Omental fat pad (tissue), 4 donors: ENCODE measurements around the gene HSPA9. TPM values are rescaled to one million over a fixed set of nuclear protein-coding genes. Genes with fewer than 3 reads are reported as not detected.

Experiments
- ATAC-seq: fragments of 150-250 bp; one replicate; pipeline ENCODE4 v1.9.1; 2016; ENCODE audit warnings: mild to moderate bottlenecking, moderate library complexity; ENCODE audit not compliant: low FRiP score
- DNase-seq: peaks from one replicate; pipeline ENCODE4 v3.0.0-alpha.2; 2019; ENCODE audit warnings: low spot score
- total RNA-seq, 4 donors: library from RNA; depleted of rRNA; stranded (reverse); fragments of >200 nt; gene quantifications; one replicate each; pipeline ENCODE4 v1.1.0, GENCODE V29; 2016
- TF ChIP-seq, protein P1 (sequence below), 3 donors: fragments of 450-650 bp; IDR thresholded peaks; one replicate each; pipeline ENCODE4 v1.5.1; 2016 to 2017; ENCODE audit warnings: antibody characterized with exemption in 3 of 3, mild to moderate bottlenecking in 3 of 3, moderate library complexity in 2 of 3

Gene HSPA9
- total RNA-seq, 4 donors from 2014 or later = 212 to 482 (median 318) TPM

DNA sequence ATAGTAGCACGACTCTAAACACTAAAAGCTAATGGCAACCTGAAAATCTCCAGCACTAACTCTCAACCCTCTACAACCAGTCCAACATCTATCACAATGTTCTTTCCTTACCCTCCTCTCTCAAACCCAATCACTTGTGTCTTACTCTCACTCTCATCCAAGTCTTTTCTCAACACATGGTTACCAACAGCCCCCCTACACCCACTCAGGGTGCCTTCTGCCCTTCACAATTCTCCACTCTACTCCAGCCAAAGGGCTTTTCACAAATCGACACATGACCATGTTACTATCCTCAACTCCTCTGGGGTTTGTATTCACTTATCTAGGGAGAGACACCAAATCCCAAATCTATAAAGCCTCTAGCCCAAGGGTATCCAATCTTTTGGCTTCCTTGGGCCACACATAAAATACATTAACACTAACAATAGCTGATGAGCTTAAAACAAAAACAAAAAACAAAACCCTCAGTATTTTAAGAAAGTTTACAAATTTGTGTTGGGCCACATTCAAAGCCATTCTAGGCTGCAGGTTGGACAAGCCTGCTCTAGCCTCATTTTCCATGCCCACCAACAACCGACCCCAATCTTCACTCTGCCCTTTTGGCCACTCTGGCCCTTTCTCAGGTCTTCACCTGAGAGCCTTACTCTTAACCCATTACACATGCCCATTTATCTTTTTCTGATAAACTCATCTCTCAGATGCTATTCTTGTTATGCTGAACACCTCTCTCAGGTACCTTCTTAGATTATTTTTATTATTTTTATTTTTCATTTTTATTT, 11.7 kb downstream of the HSPA9 start:
- ATAC-seq (no peak), DNase-seq (no peak)
- TF ChIP-seq, protein P1, sequence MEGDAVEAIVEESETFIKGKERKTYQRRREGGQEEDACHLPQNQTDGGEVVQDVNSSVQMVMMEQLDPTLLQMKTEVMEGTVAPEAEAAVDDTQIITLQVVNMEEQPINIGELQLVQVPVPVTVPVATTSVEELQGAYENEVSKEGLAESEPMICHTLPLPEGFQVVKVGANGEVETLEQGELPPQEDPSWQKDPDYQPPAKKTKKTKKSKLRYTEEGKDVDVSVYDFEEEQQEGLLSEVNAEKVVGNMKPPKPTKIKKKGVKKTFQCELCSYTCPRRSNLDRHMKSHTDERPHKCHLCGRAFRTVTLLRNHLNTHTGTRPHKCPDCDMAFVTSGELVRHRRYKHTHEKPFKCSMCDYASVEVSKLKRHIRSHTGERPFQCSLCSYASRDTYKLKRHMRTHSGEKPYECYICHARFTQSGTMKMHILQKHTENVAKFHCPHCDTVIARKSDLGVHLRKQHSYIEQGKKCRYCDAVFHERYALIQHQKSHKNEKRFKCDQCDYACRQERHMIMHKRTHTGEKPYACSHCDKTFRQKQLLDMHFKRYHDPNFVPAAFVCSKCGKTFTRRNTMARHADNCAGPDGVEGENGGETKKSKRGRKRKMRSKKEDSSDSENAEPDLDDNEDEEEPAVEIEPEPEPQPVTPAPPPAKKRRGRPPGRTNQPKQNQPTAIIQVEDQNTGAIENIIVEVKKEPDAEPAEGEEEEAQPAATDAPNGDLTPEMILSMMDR (IDR thresholded peaks at IDR 0.05) = no peak

DNA sequence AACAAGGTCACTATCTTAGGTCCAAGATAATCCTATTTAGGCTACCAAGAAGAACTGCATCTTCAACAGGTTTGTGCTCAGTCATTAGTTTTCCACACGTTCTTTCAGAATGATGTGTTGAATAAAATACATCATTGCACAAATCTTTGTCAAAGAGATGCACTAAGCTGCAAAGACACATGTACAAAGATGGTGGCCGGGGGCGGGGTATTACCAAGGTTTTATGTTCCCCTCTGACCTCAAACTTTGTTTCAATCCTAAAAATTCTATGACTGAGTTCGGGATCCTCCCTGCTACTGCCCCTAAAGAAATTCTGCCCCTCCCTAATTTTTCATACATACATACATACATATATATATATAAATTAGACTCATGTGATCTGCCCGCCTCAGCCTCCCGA, 14.2 kb downstream of the HSPA9 start:
- DNase-seq = no peak
- TF ChIP-seq, protein P1 (IDR thresholded peaks at IDR 0.05) = no peak

DNA sequence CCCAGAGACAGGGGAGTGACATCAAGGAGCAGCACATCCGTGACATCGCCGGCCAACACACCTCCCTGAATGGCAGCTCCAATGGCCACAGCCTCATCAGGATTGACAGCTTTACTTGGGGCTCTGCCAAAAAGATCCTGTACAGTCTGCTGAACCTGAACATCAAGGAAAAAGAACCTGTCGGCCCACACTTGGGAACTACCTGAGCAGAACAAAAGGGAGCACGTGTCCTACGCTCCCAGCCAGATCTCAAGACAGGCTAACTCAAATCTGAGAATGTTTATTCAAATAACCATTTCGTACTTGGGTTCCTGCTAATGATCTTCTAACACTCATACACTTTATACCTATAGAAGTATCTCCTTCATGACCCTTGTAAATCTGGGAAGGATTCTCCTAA, 15.3 kb downstream of the HSPA9 start:
- ATAC-seq (no peak), DNase-seq (no peak)
- TF ChIP-seq, protein P1 (IDR thresholded peaks at IDR 0.05) = no peak

More for the DNA sequence above, 14.2 kb downstream of the HSPA9 start:
- ATAC-seq = no peak

DNA sequence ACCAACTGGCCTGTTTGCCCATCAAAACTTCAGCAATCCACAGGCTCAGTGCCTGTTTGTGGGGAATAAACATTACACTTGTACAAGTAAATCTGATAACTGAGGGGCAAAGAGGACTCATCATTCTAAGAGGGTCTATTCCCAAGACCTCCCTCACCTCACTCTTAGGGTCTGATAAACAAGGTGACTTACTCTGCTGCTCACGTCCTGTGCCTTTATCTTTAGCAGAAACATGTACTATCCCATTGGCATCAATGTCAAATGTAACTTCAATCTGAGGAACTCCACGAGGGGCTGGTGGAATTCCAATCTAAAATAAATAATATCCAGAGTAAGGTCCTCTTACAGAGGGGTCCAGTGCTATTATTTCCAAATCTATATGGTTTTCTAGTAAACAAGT, 17.5 kb downstream of the HSPA9 start:
- DNase-seq (no peak), ATAC-seq (no peak)
- TF ChIP-seq, protein P1 (IDR thresholded peaks at IDR 0.05) = no peak

DNA sequence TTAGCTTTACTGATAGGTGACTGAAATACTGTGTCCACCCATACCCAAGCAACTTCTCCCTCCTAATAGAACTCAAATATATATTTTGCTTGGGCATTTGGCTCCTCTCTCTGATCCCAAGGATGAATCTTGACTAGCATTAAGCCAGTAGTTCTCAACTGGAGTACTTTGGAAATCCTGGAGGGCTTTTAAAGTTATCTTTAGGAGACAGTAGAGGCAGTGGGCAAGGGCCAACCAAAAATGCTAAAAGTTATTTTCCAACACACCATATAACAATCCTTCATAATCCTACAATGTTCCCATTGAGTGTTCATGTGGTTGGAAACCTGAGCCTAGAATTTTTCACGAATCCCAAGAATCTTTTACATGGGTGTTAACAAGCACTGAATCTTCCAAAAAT, 21.1 kb downstream of the HSPA9 start:
- TF ChIP-seq, protein P1 (IDR thresholded peaks at IDR 0.05) = no peak
- DNase-seq (no peak), ATAC-seq (no peak)

DNA sequence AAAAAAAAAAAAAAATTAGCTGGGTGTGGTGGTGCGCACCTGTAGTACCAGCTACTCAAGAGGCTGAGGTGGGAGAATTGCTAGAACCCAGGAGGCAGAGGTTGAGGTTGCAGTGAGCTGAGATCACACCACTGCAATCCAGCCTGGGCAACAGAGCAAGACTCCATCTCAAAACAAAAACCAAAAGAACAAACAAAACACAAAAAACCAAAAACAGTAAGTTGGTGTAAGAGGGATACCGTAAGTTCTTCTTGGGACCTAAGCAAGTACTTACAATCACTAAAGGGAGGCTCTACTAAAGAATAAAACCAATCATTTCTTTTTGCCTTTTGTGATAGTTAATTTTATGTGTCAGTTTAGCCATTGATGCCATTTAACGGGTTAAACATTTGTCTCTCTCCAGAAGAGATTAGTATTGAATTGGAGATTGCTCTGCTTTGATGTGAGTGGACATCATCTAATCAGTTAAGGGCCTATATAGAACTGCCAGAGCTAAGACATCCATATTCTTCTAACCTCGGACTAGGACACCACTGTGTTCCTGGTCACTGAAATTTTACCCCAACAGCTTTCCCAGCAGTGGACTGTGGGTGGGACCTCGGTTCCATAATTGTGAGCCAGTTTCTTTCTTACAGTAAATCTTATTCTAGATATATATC, 21.6 kb downstream of the HSPA9 start:
- TF ChIP-seq, protein P1 (IDR thresholded peaks at IDR 0.05) = no peak

DNA sequence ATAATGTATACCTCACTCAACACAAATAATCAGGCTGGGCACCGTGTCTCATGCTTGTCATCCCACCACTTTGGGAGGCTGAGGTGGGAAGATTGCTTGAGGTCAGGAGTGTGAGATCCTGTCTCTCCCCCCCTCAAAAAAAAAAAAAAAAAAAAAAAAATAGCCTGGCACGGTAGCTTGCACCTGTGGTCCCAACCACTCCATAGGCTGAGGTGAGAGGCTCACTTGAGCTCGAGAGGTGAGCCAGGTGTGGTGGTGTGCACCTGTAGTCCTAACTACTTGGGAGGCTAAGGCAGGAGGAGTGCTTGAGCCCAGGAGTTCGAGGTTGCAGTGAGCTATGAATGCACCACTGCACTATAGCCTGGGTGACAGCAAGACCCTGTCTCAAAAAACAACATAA, 22.5 kb downstream of the HSPA9 start:
- DNase-seq (no peak), ATAC-seq (no peak)
- TF ChIP-seq, protein P1 (IDR thresholded peaks at IDR 0.05) = no peak

More for the DNA sequence above, 21.6 kb downstream of the HSPA9 start:
- DNase-seq (no peak), ATAC-seq (no peak)
